ENCODE measurements around the gene DAB1. TPM values are rescaled to one million over a fixed set of nuclear protein-coding genes. Genes with fewer than 3 reads are reported as not detected.
A peak's percentile ranks its signal among the peaks of the same experiment; 100 is the strongest.

Gene DAB1
- total and polyA plus RNA-seq, 2 of the 8 experiments (the other 6 are each of a cell fraction or from before 2014, with no cell fraction given), result 4.4 to 11.8 TPM

- H4K8ac ChIP-seq (ENCODE audit: extremely low read depth, insufficient read depth, low read length), result no peak overlapping the region
- H3K14ac ChIP-seq (ENCODE audit: insufficient read length), result no peak overlapping the region
- ChIA-PET POLR2A (ENCODE audit: partially characterized antibody) (interaction anchor here (0.5 kb wide), 1 partner anchor 436 kb away, joined by 3 read pairs; no protein-coding TSS in a partner anchor), CTCF (ENCODE audit: partially characterized antibody) (interaction anchor here (0.7 to 1.3 kb wide), 2 partner anchors 9 to 84 kb away, joined by 3 read pairs; no protein-coding TSS in a partner anchor)
- H2BK20ac ChIP-seq (ENCODE audit: low read length), result no peak overlapping the region
- no peak overlapping the region for H3K56ac ChIP-seq (replicated peaks; ENCODE audit: insufficient read length, low read depth, low read length)
- H2AK5ac ChIP-seq (ENCODE audit: low read depth, low read length), result no peak overlapping the region
- peak overlapping the region; percentile 55; the same call in 1 of the 2 replicates for H3K18ac ChIP-seq (ENCODE audit: extremely low read depth, low read length)
- no peak overlapping the region for H2BK15ac ChIP-seq (ENCODE audit: low read length)
- H3K9ac ChIP-seq (replicated peaks in 1 of 4; ENCODE audit: extremely low read depth in 1 of 4, low read depth in 3 of 4, low read length in 3 of 4), result no peak overlapping the region
- no peak overlapping the region for H3K4ac ChIP-seq (replicated peaks; ENCODE audit: insufficient read length, low read depth, low read length)
- H3K23ac ChIP-seq (ENCODE audit: insufficient read length), result no peak overlapping the region
- H3K4me1 ChIP-seq (replicated peaks in 1 of 4; ENCODE audit: control insufficient read depth in 3 of 4, insufficient read depth in 4 of 4, low read length in 3 of 4), result peaks cover 0 to 8% (median 3%) of the 10 kb centered on the region in 4 experiments; a peak in 6 of 7 replicates
- no peaks in the 10 kb centered on the region for H3K79me1 ChIP-seq (ENCODE audit: low read depth, low read length)
- H3K4me2 ChIP-seq (ENCODE audit: insufficient read depth in 1 of 2, low read depth in 2 of 2, low read length in 2 of 2), result peak overlapping the region; percentile 61 to 70
- whole genome bisulfite sequencing, 2 experiments (ENCODE audit: extremely low coverage in 1 of 2, insufficient coverage in 1 of 2, insufficient read length in 1 of 2, insufficient replicate concordance in 2 of 2, low coverage in 1 of 2, low lambda C conversion rate in 2 of 2, missing lambda C conversion rate in 1 of 2), result 64% methylated on average over 7 of the region's 7 CpGs; no CpG with 5 or more reads in 1 of the 2 experiments
- no peaks in the 10 kb centered on the region for H3K36me3 ChIP-seq (ENCODE audit: control insufficient read depth in 2 of 4, insufficient read depth in 4 of 4, low read length in 3 of 4)
- DNase-seq (ENCODE audit: low read depth in 1 of 2, low spot score in 2 of 2) (no peak), FAIRE-seq (peak; percentile 81)
- no peak overlapping the region for H2BK12ac ChIP-seq (ENCODE audit: low read depth, low read length)
- H4K20me1 ChIP-seq (replicated peaks in 1 of 2; ENCODE audit: control insufficient read depth in 1 of 2, insufficient read depth in 2 of 2, low read length in 2 of 2), result no peaks in the 10 kb centered on the region
- no peak overlapping the region for H2BK5ac ChIP-seq (ENCODE audit: low read depth, low read length)
- H2BK120ac ChIP-seq (replicated peaks; ENCODE audit: low read depth, low read length), result no peak overlapping the region
- peak overlapping the region in 2 of 4 experiments; percentile 11 to 36; a peak in 3 of 8 replicates for H3K4me3 ChIP-seq (ENCODE audit: extremely low read depth in 1 of 4, insufficient read depth in 2 of 4, low read depth in 3 of 4, low read length in 4 of 4)
- H3K27me3 ChIP-seq (replicated peaks in 1 of 4; ENCODE audit: control insufficient read depth in 3 of 4, extremely low read depth in 1 of 4, insufficient read depth in 3 of 4, low read length in 3 of 4), result no peaks in the 10 kb centered on the region
- H3K27ac ChIP-seq (ENCODE audit: low read depth, low read length), result no peak overlapping the region
- H3K23me2 ChIP-seq (ENCODE audit: low read depth, low read length), result no peaks in the 10 kb centered on the region
- no peaks in the 10 kb centered on the region for H3K9me3 ChIP-seq (ENCODE audit: insufficient read depth in 2 of 2, low read depth in 1 of 2, low read length in 1 of 2)
- no peak overlapping the region for H4K91ac ChIP-seq (replicated peaks; ENCODE audit: insufficient read length, low read length)
- H2AFZ ChIP-seq (ENCODE audit: low read length), result no peak overlapping the region
- H4K5ac ChIP-seq (ENCODE audit: insufficient read length, low read depth, low read length), result no peak overlapping the region
- H3K79me2 ChIP-seq (ENCODE audit: control insufficient read depth in 1 of 2, insufficient read depth in 2 of 2, low read length in 2 of 2), result no peaks in the 10 kb centered on the region
- TF ChIP-seq BACH1 (IDR thresholded peaks at IDR 0.05; ENCODE audit: low read length) (no peak), BRCA1 (IDR thresholded peaks at IDR 0.05; ENCODE audit: low read depth, low read length) (no peak), E2F6 (IDR thresholded peaks at IDR 0.05) (no peak), SP1 (IDR thresholded peaks at IDR 0.05; ENCODE audit: low read depth, low read length) (no peak), CTCF (IDR thresholded peaks at IDR 0.05; ENCODE audit: control extremely low read depth in 1 of 3, insufficient read depth in 1 of 3, low read depth in 1 of 3, low read length in 3 of 3) (no peak), SAP30 (IDR thresholded peaks at IDR 0.05; ENCODE audit: insufficient read depth, insufficient replicate concordance, low read length) (no peak), RAD21 (IDR thresholded peaks at IDR 0.05 in 1 of 2, conservative IDR thresholded peaks at IDR 0.05 in 1 of 2; ENCODE audit: low read depth in 2 of 2, low read length in 2 of 2) (no peak), SIX5 (IDR thresholded peaks at IDR 0.05; ENCODE audit: low read depth, low read length) (no peak), CHD2 (IDR thresholded peaks at IDR 0.05; ENCODE audit: low read length) (no peak)
Measured at GRCh38 chr1:57102561-57103326, 321.1 kb downstream of the DAB1 start.

Measured in H1 (cell line).